Endothelial cell of umbilical vein (primary cell): ENCODE results near the gene NDUFS8. TPM values are rescaled to one million over a fixed set of nuclear protein-coding genes. Genes with fewer than 3 reads are reported as not detected.

Source experiments
- BruUV-seq: library from RNA; stranded (reverse); fragments of 400-500 nt; replicated peaks from 2 replicates; lab custom pipeline; 2021; lab: Mats Ljungman, UMichigan
- CTCF ChIA-PET: fragments of 300-600, 350-600 bp; sonication (Branson Sonifier 250); formaldehyde crosslinking; loops from one replicate; lab custom pipeline; 2021; ENCODE audit warnings: antibody characterized with exemption, inconsistent platforms; lab: Charles Lee
- POLR2A ChIA-PET: fragments of 300-600, 350-600 bp; sonication (Branson Sonifier 250); formaldehyde crosslinking; loops from one replicate; lab custom pipeline; 2021; ENCODE audit warnings: antibody characterized with exemption, inconsistent platforms; lab: Charles Lee
- DNase-seq: peaks from one replicate; pipeline ENCODE4 v3.0.0-alpha.2; 2011; ENCODE audit warnings: low read depth, low spot score
- FAIRE-seq: peaks from 2 replicates; lab custom pipeline; 2011; peaks lifted over from hg19 to GRCh38; lab: Jason Lieb, UNC
- H2AFZ ChIP-seq: 2 replicates; pipeline ENCODE4 v1.6.0; 2012; ENCODE audit warnings: low read depth, low read length, control low read depth, inconsistent platforms
- H3K27ac ChIP-seq: 2 replicates; pipeline ENCODE4 v1.5.1; 2011; ENCODE audit warnings: low read depth, mild to moderate bottlenecking, control low read depth, low read length, moderate library complexity; ENCODE audit not compliant: insufficient read depth
- H3K27me3 ChIP-seq, 2 experiments: 2 replicates each; pipeline versions ENCODE4 v1.6.0 to v1.6.1; 2011; ENCODE audit warnings: low read length in 2 of 2, mixed read lengths in 1 of 2; ENCODE audit not compliant: control insufficient read depth in 2 of 2, insufficient read depth in 2 of 2
- H3K36me3 ChIP-seq, 2 experiments: 2 replicates in 1 of 2; 3 replicates in 1 of 2; pipeline ENCODE4 v1.5.1; 2011; ENCODE audit warnings: low read length in 2 of 2, mild to moderate bottlenecking in 1 of 2, moderate library complexity in 1 of 2; ENCODE audit not compliant: control insufficient read depth in 2 of 2, insufficient read depth in 2 of 2; ENCODE audit errors: extremely low read depth in 1 of 2
- H3K4me1 ChIP-seq: 3 replicates; pipeline ENCODE4 v1.5.1; 2011; ENCODE audit warnings: mild to moderate bottlenecking, low read length; ENCODE audit not compliant: control insufficient read depth, insufficient read depth; ENCODE audit errors: extremely low read depth
- H3K4me2 ChIP-seq: 2 replicates; pipeline ENCODE4 v1.6.1; 2011; ENCODE audit warnings: low read length, control low read depth, mixed read lengths; ENCODE audit not compliant: insufficient read depth
- H3K4me3 ChIP-seq, 3 experiments: fragments of 200-600 bp in 1 of 3; sonication (generic), shearing (Covaris generic) in 1 of 3; replicated peaks in 1 of 3; 2 replicates each; pipeline ENCODE4 v1.5.1; 2011 to 2016; ENCODE audit warnings: control low read depth in 3 of 3, low read length in 3 of 3, mild to moderate bottlenecking in 2 of 3, inconsistent platforms in 1 of 3, low read depth in 1 of 3, moderate library complexity in 1 of 3; ENCODE audit not compliant: insufficient read depth in 1 of 3
- H3K79me2 ChIP-seq: 2 replicates; pipeline ENCODE4 v1.6.0; 2012; ENCODE audit warnings: low read length, inconsistent platforms; ENCODE audit not compliant: control insufficient read depth, insufficient read depth
- H3K9ac ChIP-seq: replicated peaks from 2 replicates; pipeline ENCODE3; 2011; ENCODE audit warnings: low read length, control low read depth; ENCODE audit not compliant: insufficient read depth; ENCODE audit errors: extremely low read depth
- H3K9me1 ChIP-seq: replicated peaks from 3 replicates; pipeline ENCODE4 v1.6.0; 2011; ENCODE audit warnings: mild to moderate bottlenecking, low read length; ENCODE audit not compliant: control insufficient read depth, insufficient read depth; ENCODE audit errors: extremely low read depth
- H3K9me3 ChIP-seq: replicated peaks from 2 replicates; pipeline ENCODE4 v1.5.1; 2012; ENCODE audit warnings: low read length, inconsistent platforms; ENCODE audit not compliant: control insufficient read depth, insufficient read depth
- H4K20me1 ChIP-seq: replicated peaks from 2 replicates; pipeline ENCODE3; 2011; ENCODE audit warnings: mild to moderate bottlenecking, low read length; ENCODE audit not compliant: control insufficient read depth, insufficient read depth; ENCODE audit errors: extremely low read depth
- EZH2 ChIP-seq: IDR thresholded peaks from 2 replicates; pipeline ENCODE4 v1.6.1; 2012; ENCODE audit warnings: borderline replicate concordance, low read depth, mild to moderate bottlenecking, moderate library complexity, low read length, inconsistent platforms; ENCODE audit not compliant: severe bottlenecking
- FOS ChIP-seq: IDR thresholded peaks from 2 replicates; pipeline ENCODE4 v1.6.1; 2011; ENCODE audit warnings: mild to moderate bottlenecking, low read length, moderate library complexity, borderline replicate concordance; ENCODE audit not compliant: insufficient read depth
- GATA2 ChIP-seq: IDR thresholded peaks from 2 replicates; pipeline ENCODE4 v1.7.0; 2011; ENCODE audit warnings: low read depth, mild to moderate bottlenecking, moderate library complexity, mixed read lengths, low read length; ENCODE audit not compliant: insufficient read length, insufficient read depth
- JUN ChIP-seq: IDR thresholded peaks from 2 replicates; pipeline ENCODE4 v1.6.1; 2011; ENCODE audit warnings: borderline replicate concordance, low read depth; ENCODE audit not compliant: insufficient read length, insufficient read depth
- MYC ChIP-seq: IDR thresholded peaks from one replicate; pipeline ENCODE4 v1.6.1; 2011; ENCODE audit warnings: mild to moderate bottlenecking, low read depth, low read length
- POLR2A ChIP-seq: IDR thresholded peaks from 2 replicates; pipeline ENCODE4 v1.6.1; 2012; ENCODE audit warnings: low read depth, mild to moderate bottlenecking, control low read depth, low read length
- POLR2AphosphoS5 ChIP-seq: IDR thresholded peaks from 2 replicates; pipeline ENCODE4 v1.6.1; 2012; ENCODE audit warnings: low read depth, mild to moderate bottlenecking, control low read depth, low read length, moderate library complexity; ENCODE audit not compliant: insufficient read depth
- dilution Hi-C: fragments of 300-500 bp; cut with MboI; formaldehyde crosslinking; loops from one replicate; pipeline ENCODE4 v1.15.0; 2019; ENCODE audit warnings: low sequenced_read_pairs; ENCODE audit not compliant: extremely low pct_ligation_motif_present
- intact Hi-C: fragments of 100-400 bp; cut with micrococcal nuclease; formaldehyde crosslinking; loops from one replicate; pipeline ENCODE4 v1.10.0; 2022
- polyA plus RNA-seq, 4 experiments: library from polyadenylated mRNA; depleted of rRNA in 3 of 4; stranded (reverse) in 3 of 4; unstranded in 1 of 4; fragments of >200 nt; gene quantifications; 2 replicates each; pipeline versions ENCODE4 v1.2.1 to v1.2.3, GENCODE V29; 2011 to 2012; ENCODE audit warnings: missing spikeins in 1 of 4
- total RNA-seq: library from RNA; stranded (reverse); gene quantifications from 2 replicates; pipeline ENCODE4 v1.2.3, GENCODE V29; 2021
- TF ChIP-seq, protein P1 (sequence below): IDR thresholded peaks from 2 replicates; pipeline ENCODE4 v1.6.1; 2011; ENCODE audit not compliant: insufficient read depth, insufficient read length
- TF ChIP-seq, protein P2 (sequence below), 2 donors: IDR thresholded peaks; 1 replicate in 1 of 2; 2 replicates in 1 of 2; pipeline ENCODE4 v1.5.1; 2011; ENCODE audit warnings: low read length in 2 of 2, mild to moderate bottlenecking in 2 of 2, moderate library complexity in 2 of 2, control low read depth in 1 of 2, inconsistent platforms in 1 of 2, low read depth in 1 of 2; ENCODE audit not compliant: insufficient read depth in 1 of 2; ENCODE audit errors: extremely low read depth in 1 of 2

Gene NDUFS8
- total and polyA plus RNA-seq, 2 donors (not counting 3 experiments of a cell fraction or from before 2014, with no cell fraction given), result 166 to 170 TPM

DNA sequence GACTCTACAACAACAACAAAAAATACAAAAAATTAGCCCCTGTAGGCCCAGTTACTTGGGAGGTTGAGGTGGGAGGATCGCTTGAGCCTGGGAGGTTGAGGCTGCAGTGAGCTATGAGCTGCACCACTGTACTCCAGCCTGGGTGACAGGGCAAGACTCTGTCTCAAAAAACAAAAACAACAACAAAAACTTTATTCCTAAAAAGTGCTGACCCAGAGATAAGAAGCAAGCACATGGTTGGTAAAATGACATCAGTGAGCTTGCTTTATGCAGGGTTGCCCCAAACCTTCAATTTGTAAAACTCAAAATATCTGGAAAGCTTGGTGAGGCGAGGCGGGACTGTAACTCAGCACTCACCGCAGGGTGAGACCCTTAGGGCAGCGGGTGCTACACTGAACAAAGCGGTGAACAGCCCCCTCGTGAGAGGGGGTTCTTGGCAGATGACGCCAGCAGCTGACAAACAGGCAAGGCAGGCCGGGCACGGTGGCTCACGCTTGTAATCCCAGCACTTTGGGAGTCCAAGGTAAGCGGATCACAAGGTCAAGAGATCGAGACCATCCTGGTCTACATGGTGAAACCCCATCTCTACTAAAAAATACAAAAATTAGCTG, 4.9 kb downstream of the NDUFS8 start:
- no peak overlapping the region for H3K27ac ChIP-seq
- H3K4me3 ChIP-seq, result no peak overlapping the region
- dilution Hi-C loops, result no loop called here
- no peak overlapping the region for H2AFZ ChIP-seq
- TF ChIP-seq GATA2, result no peak
- TF ChIP-seq EZH2, result no peak
- TF ChIP-seq POLR2AphosphoS5, result no peak
- TF ChIP-seq JUN, result no peak
- no peak for TF ChIP-seq MYC
- TF ChIP-seq FOS, result no peak
- TF ChIP-seq, protein P1, sequence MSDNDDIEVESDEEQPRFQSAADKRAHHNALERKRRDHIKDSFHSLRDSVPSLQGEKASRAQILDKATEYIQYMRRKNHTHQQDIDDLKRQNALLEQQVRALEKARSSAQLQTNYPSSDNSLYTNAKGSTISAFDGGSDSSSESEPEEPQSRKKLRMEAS, result no peak
- TF ChIP-seq POLR2A, result no peak
- TF ChIP-seq, protein P2, sequence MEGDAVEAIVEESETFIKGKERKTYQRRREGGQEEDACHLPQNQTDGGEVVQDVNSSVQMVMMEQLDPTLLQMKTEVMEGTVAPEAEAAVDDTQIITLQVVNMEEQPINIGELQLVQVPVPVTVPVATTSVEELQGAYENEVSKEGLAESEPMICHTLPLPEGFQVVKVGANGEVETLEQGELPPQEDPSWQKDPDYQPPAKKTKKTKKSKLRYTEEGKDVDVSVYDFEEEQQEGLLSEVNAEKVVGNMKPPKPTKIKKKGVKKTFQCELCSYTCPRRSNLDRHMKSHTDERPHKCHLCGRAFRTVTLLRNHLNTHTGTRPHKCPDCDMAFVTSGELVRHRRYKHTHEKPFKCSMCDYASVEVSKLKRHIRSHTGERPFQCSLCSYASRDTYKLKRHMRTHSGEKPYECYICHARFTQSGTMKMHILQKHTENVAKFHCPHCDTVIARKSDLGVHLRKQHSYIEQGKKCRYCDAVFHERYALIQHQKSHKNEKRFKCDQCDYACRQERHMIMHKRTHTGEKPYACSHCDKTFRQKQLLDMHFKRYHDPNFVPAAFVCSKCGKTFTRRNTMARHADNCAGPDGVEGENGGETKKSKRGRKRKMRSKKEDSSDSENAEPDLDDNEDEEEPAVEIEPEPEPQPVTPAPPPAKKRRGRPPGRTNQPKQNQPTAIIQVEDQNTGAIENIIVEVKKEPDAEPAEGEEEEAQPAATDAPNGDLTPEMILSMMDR (IDR thresholded peaks at IDR 0.05; ENCODE audit: extremely low read depth in 1 of 2, insufficient read depth in 1 of 2, low read depth in 1 of 2, low read length in 2 of 2), result no peak
- no peaks in the 10 kb centered on the region for H4K20me1 ChIP-seq
- no peaks in the 10 kb centered on the region for H3K9me3 ChIP-seq
- no peaks in the 10 kb centered on the region for H3K9me1 ChIP-seq
- peaks cover 25% of the 10 kb centered on the region for H3K4me1 ChIP-seq
- intact Hi-C loops, result loop anchor here (5.0 kb wide), 1 partner anchor 172 kb away; no protein-coding TSS in a partner anchor
- FAIRE-seq (no peak), DNase-seq (no peak)
- peaks cover 0 to 19% of the 10 kb centered on the region in 2 experiments for H3K36me3 ChIP-seq
- no peak overlapping the region for H3K9ac ChIP-seq
- POLR2A ChIA-PET, result no interaction called here
- no peak overlapping the region for H3K4me2 ChIP-seq
- H3K27me3 ChIP-seq, result no peaks in the 10 kb centered on the region
- CTCF ChIA-PET, result no interaction called here
- no TSS peak for BruUV-seq
- peaks cover 28% of the 10 kb centered on the region for H3K79me2 ChIP-seq
